Astrocyte (in vitro differentiated cells and primary cell): ENCODE results near the gene PPT1. TPM values are rescaled to one million over a fixed set of nuclear protein-coding genes. Genes with fewer than 3 reads are reported as not detected.

Experiments used
- DNase-seq: peaks from one replicate; pipeline ENCODE4 v3.0.0-alpha.2; 2010; ENCODE audit warnings: low read depth
- FAIRE-seq: peaks from 2 replicates; lab custom pipeline; 2011; peaks lifted over from hg19 to GRCh38; lab: Jason Lieb, UNC
- H2AFZ ChIP-seq: 2 replicates; pipeline ENCODE4 v1.6.0; 2012; ENCODE audit warnings: low read depth, low read length, inconsistent platforms
- H3K27ac ChIP-seq: 2 replicates; pipeline ENCODE4 v1.5.1; 2011; ENCODE audit warnings: low read depth, low read length, inconsistent platforms
- H3K27me3 ChIP-seq: 2 replicates; pipeline ENCODE4 v1.6.0; 2011; ENCODE audit warnings: low read length, inconsistent platforms; ENCODE audit not compliant: insufficient read depth
- H3K36me3 ChIP-seq: 2 replicates; pipeline ENCODE4 v1.5.1; 2011; ENCODE audit warnings: low read length, inconsistent platforms; ENCODE audit not compliant: insufficient read depth
- H3K4me1 ChIP-seq: 2 replicates; pipeline ENCODE4 v1.5.1; 2011; ENCODE audit warnings: low read length, inconsistent platforms; ENCODE audit not compliant: insufficient read depth
- H3K4me2 ChIP-seq: 2 replicates; pipeline ENCODE4 v1.6.0; 2012; ENCODE audit warnings: low read length, inconsistent platforms
- H3K4me3 ChIP-seq: 2 replicates; pipeline ENCODE4 v1.5.1; 2011; ENCODE audit warnings: low read depth, mild to moderate bottlenecking, low read length, inconsistent platforms; ENCODE audit not compliant: insufficient read depth
- H3K79me2 ChIP-seq: 2 replicates; pipeline ENCODE4 v1.6.0; 2012; ENCODE audit warnings: mild to moderate bottlenecking, low read length, inconsistent platforms; ENCODE audit not compliant: insufficient read depth
- H3K9ac ChIP-seq: 2 replicates; pipeline ENCODE4 v1.6.0; 2012; ENCODE audit warnings: mild to moderate bottlenecking, low read length, inconsistent platforms
- H3K9me3 ChIP-seq: 2 replicates; pipeline ENCODE4 v1.5.1; 2012; ENCODE audit warnings: low read depth, mild to moderate bottlenecking, low read length, inconsistent platforms; ENCODE audit not compliant: insufficient read depth
- H4K20me1 ChIP-seq: 2 replicates; pipeline ENCODE4 v1.6.0; 2012; ENCODE audit warnings: low read length, inconsistent platforms; ENCODE audit not compliant: insufficient read depth
- H3K27ac Mint-ChIP-seq: one replicate; pipeline ENCODE4 v1.8.0; 2021; ENCODE audit warnings: mild to moderate bottlenecking, mixed read lengths; ENCODE audit not compliant: unreplicated experiment
- H3K27me3 Mint-ChIP-seq: one replicate; pipeline ENCODE4 v1.8.0; 2021; ENCODE audit warnings: low read depth, mixed read lengths; ENCODE audit not compliant: unreplicated experiment
- H3K36me3 Mint-ChIP-seq: one replicate; pipeline ENCODE4 v1.8.0; 2021; ENCODE audit warnings: low read depth, mixed read lengths; ENCODE audit not compliant: unreplicated experiment
- H3K4me1 Mint-ChIP-seq: one replicate; pipeline ENCODE4 v1.8.0; 2021; ENCODE audit warnings: low read depth, mixed read lengths; ENCODE audit not compliant: unreplicated experiment
- H3K4me3 Mint-ChIP-seq: one replicate; pipeline ENCODE4 v1.8.0; 2021; ENCODE audit warnings: mild to moderate bottlenecking, moderate library complexity, mixed read lengths; ENCODE audit not compliant: unreplicated experiment
- H3K9me3 Mint-ChIP-seq: one replicate; pipeline ENCODE4 v1.8.0; 2021; ENCODE audit warnings: mild to moderate bottlenecking, mixed read lengths; ENCODE audit not compliant: unreplicated experiment
- EZH2 ChIP-seq: IDR thresholded peaks from 2 replicates; pipeline ENCODE4 v1.6.1; 2012; ENCODE audit warnings: mild to moderate bottlenecking, low read length, inconsistent platforms; ENCODE audit not compliant: insufficient read depth
- total RNA-seq: library from RNA; stranded (reverse); gene quantifications from 2 replicates; pipeline ENCODE4 v1.2.1, GENCODE V29; 2021
- TF ChIP-seq, protein P1 (sequence below): IDR thresholded peaks from 2 replicates; pipeline ENCODE4 v1.5.1; 2011; ENCODE audit warnings: low read depth, mild to moderate bottlenecking, inconsistent platforms, low read length, moderate library complexity; ENCODE audit not compliant: insufficient read depth

The PPT1 gene
- total RNA-seq, 1 donor from 2014 or later, result 33.1 TPM

- DNase-seq (peak; percentile 72), FAIRE-seq (no peak)
- Histone ChIP-seq H3K27me3 (no peaks in the 10 kb centered on the region), H3K79me2 (peaks cover 95% of the 10 kb centered on the region), H3K9me3 (no peaks in the 10 kb centered on the region), H4K20me1 (peaks cover 91% of the 10 kb centered on the region), H3K4me2 (peak overlapping the region; percentile 43), H3K4me1 (peaks cover 25% of the 10 kb centered on the region), H3K4me3 (no peak overlapping the region), H3K27ac (no peak overlapping the region), H3K36me3 (peaks cover 60% of the 10 kb centered on the region), H3K9ac (no peak overlapping the region), H2AFZ (no peak overlapping the region)
- Mint-ChIP-seq H3K4me1 (peaks cover 54% of the 10 kb centered on the region), H3K36me3 (peaks cover 20% of the 10 kb centered on the region), H3K4me3 (peak overlapping the region; percentile 69), H3K27ac (peak overlapping the region; percentile 8), H3K9me3 (no peaks in the 10 kb centered on the region), H3K27me3 (no peaks in the 10 kb centered on the region)
- no peak for TF ChIP-seq EZH2
- TF ChIP-seq, protein P1, sequence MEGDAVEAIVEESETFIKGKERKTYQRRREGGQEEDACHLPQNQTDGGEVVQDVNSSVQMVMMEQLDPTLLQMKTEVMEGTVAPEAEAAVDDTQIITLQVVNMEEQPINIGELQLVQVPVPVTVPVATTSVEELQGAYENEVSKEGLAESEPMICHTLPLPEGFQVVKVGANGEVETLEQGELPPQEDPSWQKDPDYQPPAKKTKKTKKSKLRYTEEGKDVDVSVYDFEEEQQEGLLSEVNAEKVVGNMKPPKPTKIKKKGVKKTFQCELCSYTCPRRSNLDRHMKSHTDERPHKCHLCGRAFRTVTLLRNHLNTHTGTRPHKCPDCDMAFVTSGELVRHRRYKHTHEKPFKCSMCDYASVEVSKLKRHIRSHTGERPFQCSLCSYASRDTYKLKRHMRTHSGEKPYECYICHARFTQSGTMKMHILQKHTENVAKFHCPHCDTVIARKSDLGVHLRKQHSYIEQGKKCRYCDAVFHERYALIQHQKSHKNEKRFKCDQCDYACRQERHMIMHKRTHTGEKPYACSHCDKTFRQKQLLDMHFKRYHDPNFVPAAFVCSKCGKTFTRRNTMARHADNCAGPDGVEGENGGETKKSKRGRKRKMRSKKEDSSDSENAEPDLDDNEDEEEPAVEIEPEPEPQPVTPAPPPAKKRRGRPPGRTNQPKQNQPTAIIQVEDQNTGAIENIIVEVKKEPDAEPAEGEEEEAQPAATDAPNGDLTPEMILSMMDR, result no peak
Observed at GRCh38 chr1:40059338-40059959, 37.6 kb downstream of the PPT1 start.

DNA sequence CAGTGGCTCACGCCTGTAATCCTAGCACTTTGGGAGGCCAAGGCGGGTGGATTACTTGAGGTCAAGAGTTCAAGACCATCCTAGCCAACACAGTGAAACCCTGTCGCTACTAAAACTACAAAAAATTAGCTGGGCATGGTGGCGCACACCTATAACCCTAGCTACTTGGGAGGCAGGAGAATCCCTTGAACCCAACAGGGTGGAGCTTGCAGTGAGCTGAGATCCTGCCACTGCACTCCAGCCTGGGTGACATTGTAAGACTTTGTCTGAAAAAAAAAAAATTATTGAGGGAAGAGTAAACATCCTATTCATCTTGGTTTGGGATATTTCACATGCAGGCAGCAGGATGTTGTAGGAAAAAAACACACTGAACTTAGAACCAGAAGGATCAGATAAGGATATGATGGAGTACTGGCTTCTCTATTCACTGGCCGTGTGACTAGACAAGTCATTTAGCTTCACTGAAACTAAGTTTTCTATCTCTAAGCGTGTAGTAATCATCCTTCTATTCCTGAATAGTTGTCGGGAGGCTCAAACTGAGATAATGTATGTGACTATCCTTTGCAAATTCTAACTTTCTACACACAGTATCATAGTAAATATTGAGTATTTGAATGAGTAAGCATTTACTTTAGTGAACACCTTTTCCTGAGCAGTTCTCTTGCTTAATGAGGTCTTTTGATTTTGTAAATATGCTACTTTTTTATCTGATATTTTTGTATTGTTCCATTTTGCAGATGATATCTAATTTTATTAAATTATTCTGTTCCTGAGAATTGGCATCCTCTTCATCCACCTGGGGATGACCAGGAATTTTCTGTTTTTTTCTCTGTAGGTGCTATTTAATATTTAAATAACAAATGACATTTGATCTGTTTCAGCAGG is 38.4 kb downstream of the PPT1 start:
- H3K79me2 ChIP-seq, result peaks cover 95% of the 10 kb centered on the region
- H4K20me1 ChIP-seq, result peaks cover 91% of the 10 kb centered on the region
- peak; percentile 39 for DNase-seq
- H3K4me3 ChIP-seq, result no peak overlapping the region
- TF ChIP-seq, protein P1, result no peak
- Mint-ChIP-seq H3K4me3 (peak overlapping the region; percentile 69), H3K27ac (peak overlapping the region; percentile 16), H3K27me3 (no peaks in the 10 kb centered on the region), H3K36me3 (peaks cover 14% of the 10 kb centered on the region), H3K9me3 (no peaks in the 10 kb centered on the region), H3K4me1 (peaks cover 52% of the 10 kb centered on the region)
- no peaks in the 10 kb centered on the region for H3K9me3 ChIP-seq
- H3K27me3 ChIP-seq, result no peaks in the 10 kb centered on the region
- H2AFZ ChIP-seq, result no peak overlapping the region
- H3K9ac ChIP-seq, result no peak overlapping the region
- H3K4me1 ChIP-seq, result peaks cover 25% of the 10 kb centered on the region
- H3K36me3 ChIP-seq, result peaks cover 52% of the 10 kb centered on the region
- no peak for FAIRE-seq
- H3K27ac ChIP-seq, result no peak overlapping the region
- peak overlapping the region; percentile 43 for H3K4me2 ChIP-seq
